KMS-11 (cell line): ENCODE results near the gene LGR5.
"Not testable (repeated sequence)": the region's sequence is repeated elsewhere in the genome, so short reads cannot be mapped to it uniquely, and the experiment has no call there.

Experiments
- H2AFZ ChIP-seq: fragments of 200-600 bp; sonication (generic); 2 replicates; pipeline ENCODE4 v1.6.1; 2016; ENCODE audit warnings: antibody characterized with exemption, mixed run types, low read depth
- H3K27ac ChIP-seq: fragments of 200-600 bp; sonication (generic); 2 replicates; pipeline ENCODE4 v1.6.1; 2016; ENCODE audit warnings: mild to moderate bottlenecking, mixed run types
- H3K27me3 ChIP-seq: fragments of 200-600 bp; sonication (generic); 2 replicates; pipeline ENCODE4 v1.6.1; 2017; ENCODE audit warnings: mild to moderate bottlenecking, low read depth, mixed run types, moderate library complexity; ENCODE audit not compliant: insufficient read depth
- H3K36me3 ChIP-seq: fragments of 200-600 bp; sonication (generic); 2 replicates; pipeline ENCODE4 v1.6.1; 2017; ENCODE audit warnings: mild to moderate bottlenecking, mixed run types; ENCODE audit not compliant: insufficient read depth
- H3K4me1 ChIP-seq: fragments of 200-600 bp; sonication (generic); 2 replicates; pipeline ENCODE4 v1.6.1; 2016; ENCODE audit warnings: mild to moderate bottlenecking, low read depth, mixed run types; ENCODE audit not compliant: poor library complexity, severe bottlenecking
- H3K4me2 ChIP-seq: fragments of 200-600 bp; sonication (generic); 2 replicates; pipeline ENCODE4 v1.7.0; 2016; ENCODE audit warnings: mild to moderate bottlenecking, mixed run types
- H3K4me3 ChIP-seq: fragments of 200-600 bp; sonication (generic); IDR thresholded peaks from 2 replicates; pipeline ENCODE4 v1.6.1; 2017; ENCODE audit warnings: low read depth, low read length, mixed read lengths; ENCODE audit not compliant: insufficient read depth
- H3K79me2 ChIP-seq: fragments of 200-600 bp; sonication (generic); 2 replicates; pipeline ENCODE4 v1.6.1; 2016; ENCODE audit warnings: low read depth, mixed run types; ENCODE audit not compliant: insufficient read depth
- H3K9ac ChIP-seq: fragments of 200-600 bp; sonication (generic); 2 replicates; pipeline ENCODE4 v1.6.1; 2016; ENCODE audit warnings: mild to moderate bottlenecking, mixed run types
- H4K20me1 ChIP-seq: fragments of 200-600 bp; sonication (generic); 2 replicates; pipeline ENCODE4 v1.6.1; 2016; ENCODE audit warnings: mild to moderate bottlenecking, mixed run types; ENCODE audit not compliant: insufficient read depth
- TF ChIP-seq, protein P1 (sequence below): fragments of 200-600 bp; sonication (generic); conservative IDR thresholded peaks from 2 replicates; pipeline ENCODE4 v1.6.1; 2017; ENCODE audit warnings: low read depth, mild to moderate bottlenecking, antibody characterized with exemption, low read length, moderate library complexity, mixed read lengths

LGR5 gene

DNA sequence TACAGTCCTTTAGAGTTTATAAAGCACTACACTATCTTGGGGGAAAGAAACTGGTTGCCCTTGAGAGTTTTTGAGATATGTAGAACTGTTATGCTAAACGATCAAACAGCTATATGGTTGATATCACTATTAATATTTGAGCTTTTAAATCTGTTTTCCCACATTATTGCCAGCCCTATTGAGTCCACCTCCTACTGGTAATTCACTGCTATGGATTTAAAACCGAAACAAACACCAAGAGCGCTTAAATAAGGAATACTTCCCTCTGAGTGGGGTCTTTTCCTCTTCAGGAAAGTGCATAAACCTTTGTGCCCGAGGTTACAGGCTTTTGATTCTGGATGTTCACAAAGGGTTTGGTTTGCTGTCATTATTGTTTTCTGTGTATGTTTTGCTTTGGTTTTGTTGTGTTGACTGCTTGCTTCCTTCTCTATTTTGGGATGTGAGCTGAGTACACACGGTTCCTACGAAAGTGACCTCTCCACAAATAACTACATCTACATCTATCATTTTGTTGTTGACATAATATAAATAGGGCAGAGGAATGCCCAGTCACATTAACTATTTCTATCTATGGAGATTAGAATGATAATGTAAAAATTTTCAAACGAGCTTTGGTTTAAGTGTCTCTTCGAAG lies 44.8 kb downstream of the LGR5 start:
- Histone ChIP-seq H3K79me2 (no peaks in the 10 kb centered on the region), H3K27me3 (no peaks in the 10 kb centered on the region), H3K4me2 (no peak overlapping the region), H3K4me1 (no peaks in the 10 kb centered on the region), H3K9ac (no peak overlapping the region), H2AFZ (no peak overlapping the region), H3K36me3 (no peaks in the 10 kb centered on the region), H4K20me1 (no peaks in the 10 kb centered on the region), H3K4me3 (no peak overlapping the region), H3K27ac (no peak overlapping the region)
- TF ChIP-seq, protein P1, sequence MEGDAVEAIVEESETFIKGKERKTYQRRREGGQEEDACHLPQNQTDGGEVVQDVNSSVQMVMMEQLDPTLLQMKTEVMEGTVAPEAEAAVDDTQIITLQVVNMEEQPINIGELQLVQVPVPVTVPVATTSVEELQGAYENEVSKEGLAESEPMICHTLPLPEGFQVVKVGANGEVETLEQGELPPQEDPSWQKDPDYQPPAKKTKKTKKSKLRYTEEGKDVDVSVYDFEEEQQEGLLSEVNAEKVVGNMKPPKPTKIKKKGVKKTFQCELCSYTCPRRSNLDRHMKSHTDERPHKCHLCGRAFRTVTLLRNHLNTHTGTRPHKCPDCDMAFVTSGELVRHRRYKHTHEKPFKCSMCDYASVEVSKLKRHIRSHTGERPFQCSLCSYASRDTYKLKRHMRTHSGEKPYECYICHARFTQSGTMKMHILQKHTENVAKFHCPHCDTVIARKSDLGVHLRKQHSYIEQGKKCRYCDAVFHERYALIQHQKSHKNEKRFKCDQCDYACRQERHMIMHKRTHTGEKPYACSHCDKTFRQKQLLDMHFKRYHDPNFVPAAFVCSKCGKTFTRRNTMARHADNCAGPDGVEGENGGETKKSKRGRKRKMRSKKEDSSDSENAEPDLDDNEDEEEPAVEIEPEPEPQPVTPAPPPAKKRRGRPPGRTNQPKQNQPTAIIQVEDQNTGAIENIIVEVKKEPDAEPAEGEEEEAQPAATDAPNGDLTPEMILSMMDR, result no peak

DNA sequence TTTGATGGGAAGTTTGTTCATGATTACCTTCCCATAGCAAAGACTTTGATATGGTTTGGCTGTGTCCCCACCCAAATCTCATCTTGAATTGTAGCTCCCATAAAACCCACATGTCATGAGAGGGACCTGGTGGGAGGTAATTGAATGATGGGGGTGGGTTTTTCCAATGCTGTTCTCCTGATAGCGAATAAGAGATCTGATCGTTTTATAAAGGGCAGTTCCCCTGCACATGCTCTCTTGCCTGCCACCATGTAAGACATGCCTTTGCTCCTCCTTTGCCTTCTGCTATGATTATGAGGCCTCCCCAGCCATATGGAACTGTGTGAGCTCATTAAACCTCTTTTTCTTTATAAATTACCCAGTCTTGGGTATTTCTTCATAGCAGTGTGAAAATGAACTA lies 51.2 kb downstream of the LGR5 start:
- H3K36me3 ChIP-seq, H3K9ac ChIP-seq, H3K79me2 ChIP-seq, H3K27ac ChIP-seq, H2AFZ ChIP-seq, H4K20me1 ChIP-seq, H3K4me1 ChIP-seq, H3K4me2 ChIP-seq, H3K4me3 ChIP-seq, H3K27me3 ChIP-seq: not testable (repeated sequence)

DNA sequence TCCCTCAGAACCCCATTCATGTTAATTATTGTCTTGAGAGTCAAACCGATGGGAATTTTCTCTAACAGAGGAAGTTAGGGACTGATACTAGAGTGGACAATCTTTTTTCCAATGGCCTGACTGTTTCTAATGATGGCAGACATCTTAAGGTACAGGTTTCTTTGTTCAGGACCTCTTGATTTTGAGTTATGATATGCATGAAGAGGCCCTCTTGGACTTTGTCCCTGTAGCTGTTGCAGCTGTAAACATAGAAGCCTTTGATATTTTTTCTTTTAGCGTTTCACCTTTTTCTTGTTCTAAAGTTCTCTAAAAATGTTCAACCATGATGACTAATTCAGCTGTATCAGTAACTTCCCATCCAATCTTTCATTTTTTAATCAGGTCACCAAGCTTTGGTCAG lies 53.0 kb downstream of the LGR5 start:
- Histone ChIP-seq H3K27me3 (no peaks in the 10 kb centered on the region), H4K20me1 (no peaks in the 10 kb centered on the region), H3K9ac (no peak overlapping the region), H2AFZ (no peak overlapping the region), H3K27ac (no peak overlapping the region), H3K79me2 (no peaks in the 10 kb centered on the region), H3K4me2 (no peak overlapping the region), H3K4me3 (no peak overlapping the region), H3K36me3 (no peaks in the 10 kb centered on the region), H3K4me1 (no peaks in the 10 kb centered on the region)
- TF ChIP-seq, protein P1, result no peak

- Histone ChIP-seq H3K27ac (no peak overlapping the region), H3K4me3 (no peak overlapping the region), H3K27me3 (no peaks in the 10 kb centered on the region), H3K36me3 (no peaks in the 10 kb centered on the region), H3K4me2 (no peak overlapping the region), H3K79me2 (no peaks in the 10 kb centered on the region), H3K4me1 (no peaks in the 10 kb centered on the region), H4K20me1 (no peaks in the 10 kb centered on the region), H2AFZ (no peak overlapping the region), H3K9ac (no peak overlapping the region)
- TF ChIP-seq, protein P1, result no peak
Measured at GRCh38 chr12:71499834-71500233, 60.2 kb downstream of the LGR5 start.

GRCh38 chr12:71503579-71504391 lies 64.2 kb downstream of the LGR5 start:
- Histone ChIP-seq H3K4me2 (no peak overlapping the region), H3K79me2 (no peaks in the 10 kb centered on the region), H3K4me1 (no peaks in the 10 kb centered on the region), H3K27ac (no peak overlapping the region), H3K9ac (no peak overlapping the region), H4K20me1 (no peaks in the 10 kb centered on the region), H2AFZ (no peak overlapping the region; the same call in 1 of the 2 replicates), H3K4me3 (no peak overlapping the region), H3K36me3 (no peaks in the 10 kb centered on the region), H3K27me3 (no peaks in the 10 kb centered on the region)
- TF ChIP-seq, protein P1, result no peak
